CD4-positive, alpha-beta T cell treated with Interleukin-6 for 4 hours (primary cell): Measurements from ENCODE around the gene PGLYRP4.
"Not testable (repeated sequence)": the region's sequence is repeated elsewhere in the genome, so short reads cannot be mapped to it uniquely, and the experiment has no call there.

Experiments used
- DNase-seq: peaks from one replicate; pipeline ENCODE4 v3.0.0-alpha.2; 2020; ENCODE audit warnings: mixed read lengths

Gene PGLYRP4

DNA sequence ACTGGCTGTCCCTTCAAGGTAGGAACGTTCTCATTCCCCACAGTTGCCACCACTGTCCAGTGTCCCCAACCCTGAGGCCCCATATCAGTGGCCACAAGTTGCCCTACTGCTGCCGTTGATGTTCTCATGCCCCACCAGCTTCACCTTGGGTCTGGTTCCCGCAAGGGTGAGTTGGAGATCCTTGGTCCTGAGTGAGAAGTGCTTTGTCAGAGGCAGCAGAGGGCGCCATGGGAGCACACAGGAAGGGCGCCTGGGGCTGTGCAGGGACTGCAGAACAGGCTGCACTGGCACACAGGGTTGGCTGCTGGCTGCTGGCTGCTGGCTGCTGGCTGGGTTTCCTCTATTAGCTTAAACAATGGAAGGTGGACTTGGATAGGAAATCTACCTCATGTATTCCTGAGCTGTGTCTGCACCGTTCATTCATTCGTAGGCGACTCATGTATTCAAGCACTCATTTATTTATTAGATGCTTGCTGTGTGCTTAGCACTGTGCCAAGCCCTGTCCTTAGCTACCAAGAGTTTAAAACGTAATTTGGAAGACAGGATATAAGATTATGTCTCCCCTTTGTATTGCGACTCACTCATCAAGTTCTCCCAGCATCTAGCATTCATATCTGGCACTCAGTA lies 6.9 kb upstream of the PGLYRP4 start:
- peak; percentile 43 for DNase-seq

DNA sequence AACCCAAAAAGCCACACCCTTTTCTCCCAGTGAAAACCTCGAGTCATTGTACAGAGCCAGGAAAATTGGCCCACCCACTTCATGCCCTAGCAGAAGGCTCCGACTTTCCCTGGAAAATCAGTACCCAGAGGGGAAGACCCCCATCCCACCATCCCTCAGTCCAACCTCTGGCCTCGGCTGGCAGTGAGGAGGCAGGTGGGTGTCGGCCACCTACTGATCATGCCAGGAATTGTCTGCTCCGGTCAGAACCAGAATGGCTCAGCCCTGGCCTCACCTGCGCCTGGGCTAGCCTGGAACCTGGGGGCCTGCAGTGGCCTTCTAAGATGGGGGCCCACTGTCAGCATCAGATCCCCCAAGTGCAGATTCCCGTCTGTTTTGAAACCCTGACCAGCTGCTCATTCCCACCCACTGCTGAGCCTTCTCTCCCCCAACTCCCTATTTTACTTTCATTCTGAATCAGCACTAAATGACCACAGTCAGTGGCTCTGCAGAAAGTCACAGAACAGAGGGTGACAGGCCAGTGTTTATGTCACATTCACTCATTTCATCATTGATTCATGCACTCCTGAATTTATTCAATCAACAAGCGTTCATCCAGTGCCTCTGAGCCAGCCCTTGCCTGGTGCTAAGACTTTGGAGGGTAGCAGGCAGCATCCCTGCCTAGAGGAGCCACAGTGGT lies 6.0 kb upstream of the PGLYRP4 start:
- no peak for DNase-seq

DNA sequence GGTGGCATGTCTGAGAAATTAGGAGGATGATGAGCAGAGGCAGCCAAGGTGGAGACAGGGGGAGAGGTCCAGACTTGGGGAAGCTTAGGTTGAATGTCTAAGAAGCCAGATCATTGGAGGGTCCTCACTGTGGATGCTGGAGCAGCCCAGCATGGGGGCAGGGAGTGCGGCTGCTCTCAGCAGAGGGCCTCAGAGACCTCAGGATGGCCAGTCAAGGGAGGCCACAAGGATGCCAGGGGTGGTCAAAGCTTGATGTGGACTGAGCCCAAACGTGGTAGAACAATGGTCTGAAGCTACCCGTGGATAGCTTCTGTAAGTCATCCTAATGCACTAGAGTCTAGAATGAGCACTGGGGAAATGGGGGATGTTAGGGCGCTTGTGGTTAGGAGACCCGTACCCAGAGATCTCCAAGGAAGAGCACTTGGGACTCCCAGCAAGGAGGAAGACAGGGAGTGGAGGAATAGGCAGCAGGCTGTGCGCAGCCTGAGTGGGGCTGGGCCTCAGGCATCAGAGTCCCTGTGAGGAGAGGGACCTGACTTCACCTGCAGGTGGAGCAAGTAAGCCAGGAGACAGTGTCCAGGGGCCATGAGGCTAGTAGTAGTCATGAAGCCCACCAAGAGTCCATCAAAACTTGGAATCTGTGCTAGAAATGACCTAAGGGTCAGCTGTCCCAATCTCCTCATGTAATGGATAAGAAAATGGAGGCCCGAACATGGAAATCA lies 4.7 kb upstream of the PGLYRP4 start:
- DNase-seq, result no peak

DNA sequence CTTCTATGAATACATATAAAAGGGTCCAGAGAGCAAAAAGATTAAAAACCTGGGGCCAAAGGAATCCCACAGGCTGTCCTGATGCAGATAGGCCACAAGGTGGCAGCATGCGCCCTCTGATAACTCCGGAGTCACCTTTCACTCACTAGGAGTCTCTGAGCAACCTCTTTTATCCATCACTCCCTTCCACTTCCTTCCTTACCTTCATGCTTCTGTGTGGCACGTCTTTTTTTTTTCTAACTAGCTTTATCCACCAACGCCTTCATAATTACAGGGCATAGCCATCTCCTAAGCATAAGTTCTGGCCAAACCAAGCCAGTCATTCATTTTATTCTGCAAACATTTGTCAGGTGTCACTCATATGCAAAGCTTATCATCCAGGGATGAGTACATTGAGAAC lies 3.9 kb upstream of the PGLYRP4 start:
- DNase-seq, result peak; percentile 69

DNA sequence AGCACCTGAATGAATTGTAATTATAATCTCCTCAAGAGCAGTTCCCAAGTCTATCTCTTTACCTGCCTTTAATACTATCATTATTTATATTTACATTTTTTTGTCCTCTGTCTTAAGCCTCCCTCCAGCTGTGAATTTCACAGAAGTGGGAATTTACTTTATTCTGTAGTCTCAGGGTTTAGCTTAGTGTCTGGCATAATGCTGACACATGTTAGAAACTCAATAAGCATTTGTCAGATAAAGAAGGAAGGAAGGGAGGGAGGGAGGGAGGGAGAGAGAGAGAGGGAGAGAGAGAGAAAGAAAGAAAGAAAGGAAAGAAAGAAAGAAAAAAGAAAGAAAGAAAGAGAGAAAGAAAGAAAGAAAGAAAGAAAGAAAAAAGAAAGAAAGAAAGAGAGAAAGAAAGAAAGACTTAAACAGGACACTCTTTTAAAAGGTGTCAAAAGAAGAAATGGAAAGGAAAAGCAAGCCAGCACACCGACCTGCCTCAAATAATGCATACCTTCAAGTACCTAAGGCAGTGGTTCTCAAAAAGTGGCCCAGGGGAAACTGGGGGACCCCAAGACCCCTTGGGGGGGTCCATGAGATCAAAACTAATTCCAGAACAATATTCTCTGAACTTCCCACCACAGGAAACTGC lies 1.8 kb upstream of the PGLYRP4 start:
- no peak for DNase-seq

DNA sequence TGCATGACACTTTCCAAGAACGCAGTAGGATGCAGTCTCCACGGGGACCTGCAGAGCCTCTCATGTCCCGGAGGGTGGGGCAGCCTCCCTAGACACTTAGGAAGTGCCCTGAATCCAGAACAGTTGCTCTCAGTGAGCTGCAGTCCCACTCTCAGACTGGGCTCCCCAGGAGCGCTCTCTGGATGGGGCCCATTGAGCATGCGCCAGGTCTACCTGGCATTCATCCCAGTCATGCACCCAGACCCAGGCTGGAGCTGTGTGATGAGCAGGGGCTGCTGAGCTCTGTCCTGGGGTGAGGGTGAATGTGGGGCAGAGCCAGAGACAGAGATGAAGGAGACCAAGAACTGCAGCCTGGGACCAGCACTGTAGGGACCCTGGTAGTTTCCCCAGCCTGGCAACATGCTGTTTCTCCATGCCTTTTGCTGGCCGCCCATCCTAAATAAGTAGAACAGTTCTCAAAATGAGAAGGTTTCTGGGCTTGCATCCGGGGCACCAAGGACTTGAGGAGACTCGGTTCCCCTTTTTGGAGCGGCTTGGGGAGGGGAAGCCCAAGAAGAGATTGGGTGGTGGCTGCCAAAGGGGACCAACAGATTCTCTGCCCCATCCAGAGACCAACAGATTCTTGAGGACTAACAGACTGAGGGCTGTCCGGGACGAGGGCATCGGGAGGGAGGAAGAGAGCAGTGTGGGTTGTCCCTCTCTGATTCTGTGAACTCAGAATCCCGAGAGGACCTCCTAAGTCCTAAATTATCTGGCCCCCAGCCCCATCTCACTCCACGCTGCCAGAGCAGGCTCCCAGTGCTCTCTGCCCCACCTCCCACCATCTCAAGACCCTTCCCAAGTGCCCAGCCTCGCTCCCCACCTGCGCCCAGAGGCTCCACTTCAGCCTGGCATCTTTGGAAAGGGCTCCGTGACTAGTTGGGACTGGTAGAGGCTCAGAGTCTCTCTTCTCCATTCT lies 1.0 kb upstream of the PGLYRP4 start:
- DNase-seq, result no peak

DNA sequence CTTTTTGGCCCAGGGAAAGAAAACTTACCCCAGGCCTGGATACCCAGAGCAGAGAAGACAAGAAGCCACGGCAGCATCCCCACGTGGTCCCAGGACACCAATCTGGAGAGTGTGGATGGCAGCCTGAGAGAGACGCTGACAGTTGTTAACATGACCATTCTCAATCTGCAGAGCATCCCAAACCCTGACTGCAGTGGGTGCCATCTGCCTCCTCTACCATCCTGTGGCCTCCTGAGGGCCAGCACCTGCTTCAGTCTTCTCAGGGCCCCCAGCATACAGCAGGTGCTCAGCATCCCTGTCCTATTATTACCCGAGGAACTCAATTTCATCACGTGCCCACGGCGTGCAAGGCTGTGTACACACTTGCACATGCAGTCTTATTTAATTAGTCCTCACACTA lies 785 bp downstream of the PGLYRP4 start:
- DNase-seq, result no peak

DNA sequence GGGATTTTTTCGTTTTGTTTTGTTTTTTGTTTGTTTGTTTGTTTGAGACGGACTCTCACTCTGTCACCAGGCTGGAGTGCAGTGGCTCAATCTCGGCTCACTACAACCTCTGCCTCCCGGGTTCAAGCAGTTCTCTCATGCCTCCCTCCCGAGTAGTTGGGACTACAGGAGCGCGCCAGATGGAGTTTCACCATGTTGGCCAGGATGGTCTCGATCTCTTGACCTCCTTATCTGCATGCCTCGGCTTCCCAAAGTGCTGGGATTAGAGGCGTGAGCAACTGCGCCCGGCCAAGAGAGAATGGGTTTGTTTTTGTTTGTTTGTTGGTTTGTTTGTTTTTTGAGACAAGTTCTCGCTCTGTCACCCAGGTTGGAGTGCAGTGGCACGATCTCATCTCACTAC lies 1.6 kb downstream of the PGLYRP4 start:
- not testable (repeated sequence) for DNase-seq

DNA sequence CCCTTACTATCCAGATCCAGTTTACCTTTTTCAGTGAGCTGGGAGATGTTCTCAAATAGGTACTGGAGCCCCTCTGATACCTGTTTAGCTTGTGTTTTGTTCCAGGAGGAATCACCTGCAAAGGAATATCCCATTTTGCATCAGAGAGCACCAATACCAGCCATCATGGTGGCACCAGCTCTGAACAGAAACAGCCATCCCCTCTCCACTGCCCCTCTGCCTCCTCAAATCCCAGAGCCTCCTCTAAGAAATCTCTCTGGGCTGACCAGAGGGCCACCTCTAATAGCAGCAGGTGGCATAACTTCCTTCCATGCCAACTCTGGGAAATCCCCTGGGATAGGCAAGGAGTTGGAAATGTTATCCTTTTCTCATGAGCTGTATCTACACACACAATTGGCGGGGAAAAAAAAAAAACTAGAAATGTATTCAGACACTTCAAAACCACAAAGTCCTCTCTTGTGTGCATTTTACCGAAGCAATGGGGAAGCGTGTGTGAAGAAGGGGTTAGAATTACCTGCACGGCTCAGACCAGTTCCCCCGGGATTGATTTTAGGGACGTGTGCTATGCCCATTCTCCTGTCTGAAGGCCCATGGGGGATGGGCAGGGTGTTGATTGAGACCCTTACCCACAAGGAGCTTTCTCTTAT lies 2.4 kb downstream of the PGLYRP4 start:
- no peak for DNase-seq

DNA sequence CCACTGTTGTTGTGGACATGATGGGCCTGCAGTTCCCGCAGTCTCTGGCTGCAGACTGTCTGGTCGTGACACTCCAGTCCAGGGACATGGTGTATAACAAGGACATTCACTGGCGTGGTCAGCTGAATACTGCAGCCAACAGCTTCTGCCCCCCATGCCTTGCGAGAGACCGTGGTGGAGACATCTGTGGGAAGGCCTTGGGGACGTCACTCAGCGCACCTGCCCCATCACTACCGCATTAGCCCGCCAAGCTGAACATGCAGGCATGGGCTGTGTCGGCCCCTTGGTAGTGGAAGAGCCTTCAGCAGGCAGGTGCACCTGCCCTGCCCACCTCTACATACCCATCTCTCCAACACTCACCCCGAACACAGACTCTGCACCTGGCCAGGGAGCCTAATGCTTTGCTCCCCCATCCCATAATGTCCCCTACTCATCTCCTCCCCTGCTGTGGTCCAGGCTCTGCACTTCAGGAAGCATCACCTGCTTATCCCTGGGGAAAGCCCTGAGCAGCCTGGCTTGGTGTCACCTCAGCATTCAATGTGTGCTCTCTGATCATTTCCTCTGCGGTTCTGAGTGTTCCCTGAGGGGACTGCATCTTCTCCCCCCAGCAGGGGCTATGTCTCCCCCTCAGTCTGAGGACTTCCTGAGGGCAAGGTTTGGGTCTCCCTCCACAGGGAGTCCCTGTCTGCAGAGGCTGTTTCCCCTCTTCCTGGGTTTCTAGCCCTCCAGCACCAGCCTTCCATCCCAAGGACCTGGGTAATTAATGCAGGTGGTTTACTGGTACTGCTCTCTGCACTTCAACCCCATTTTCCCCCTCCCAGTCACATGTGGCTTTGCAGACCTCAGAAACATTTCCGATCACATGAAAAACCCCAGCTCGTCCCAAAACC lies 3.2 kb downstream of the PGLYRP4 start:
- DNase-seq, result no peak

DNA sequence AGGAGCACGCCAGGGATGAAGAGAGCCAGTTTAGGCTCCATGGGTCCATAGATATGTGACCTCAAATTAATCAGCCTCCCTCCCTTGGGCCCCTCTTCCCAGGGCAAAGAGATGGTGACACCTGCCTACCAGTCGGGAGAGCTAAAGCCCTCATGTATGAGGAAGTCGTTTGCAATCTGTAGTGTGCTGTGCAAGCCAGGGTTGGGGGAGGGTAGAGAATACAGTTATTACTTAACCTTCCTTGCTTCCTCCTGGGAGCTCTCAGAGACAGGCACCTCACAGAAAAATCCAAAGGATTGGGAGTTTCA lies 4.0 kb downstream of the PGLYRP4 start:
- no peak for DNase-seq

DNA sequence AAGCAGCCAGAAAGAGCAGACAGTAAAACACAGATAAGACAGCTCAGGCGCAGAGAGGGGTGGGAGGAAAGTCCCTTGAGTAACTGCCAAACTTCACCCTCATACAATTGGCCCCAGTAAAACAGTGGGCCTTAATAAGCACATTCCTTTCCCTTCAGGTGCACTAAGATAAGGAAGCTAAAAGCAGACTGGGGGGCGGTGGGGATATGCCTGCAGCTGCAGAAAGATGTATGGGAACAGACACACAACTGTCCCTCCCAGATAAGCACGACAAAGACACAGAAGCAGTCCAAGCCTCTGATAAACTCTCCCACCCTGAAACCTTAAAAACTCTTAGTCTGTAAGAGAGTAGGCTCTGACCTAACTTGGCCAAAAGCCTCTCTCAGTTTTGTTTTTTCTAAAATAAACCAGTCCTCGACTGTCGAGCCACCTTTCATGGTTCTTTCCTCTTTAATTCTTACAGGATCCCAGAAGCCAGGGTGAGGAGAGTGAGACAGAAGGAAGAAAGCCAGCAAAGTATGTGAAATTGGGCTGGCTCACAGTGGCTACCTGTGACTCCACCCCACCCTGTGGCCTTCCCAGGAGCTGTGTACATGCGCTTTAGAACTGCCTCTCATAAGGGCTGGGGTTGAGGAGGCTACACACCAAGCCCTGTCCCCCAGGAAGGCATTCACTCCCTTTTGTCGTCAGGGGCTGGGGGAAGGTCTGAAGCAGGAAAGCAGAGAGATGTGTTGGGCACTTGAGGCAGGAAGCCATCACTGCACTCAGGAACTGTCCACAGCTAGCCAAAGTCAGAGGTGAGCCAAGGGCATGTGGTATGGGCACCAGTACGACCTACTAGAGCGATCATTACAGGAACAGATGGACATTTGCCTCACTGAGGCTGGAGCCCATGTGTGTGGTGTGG lies 4.6 kb downstream of the PGLYRP4 start:
- no peak for DNase-seq

DNA sequence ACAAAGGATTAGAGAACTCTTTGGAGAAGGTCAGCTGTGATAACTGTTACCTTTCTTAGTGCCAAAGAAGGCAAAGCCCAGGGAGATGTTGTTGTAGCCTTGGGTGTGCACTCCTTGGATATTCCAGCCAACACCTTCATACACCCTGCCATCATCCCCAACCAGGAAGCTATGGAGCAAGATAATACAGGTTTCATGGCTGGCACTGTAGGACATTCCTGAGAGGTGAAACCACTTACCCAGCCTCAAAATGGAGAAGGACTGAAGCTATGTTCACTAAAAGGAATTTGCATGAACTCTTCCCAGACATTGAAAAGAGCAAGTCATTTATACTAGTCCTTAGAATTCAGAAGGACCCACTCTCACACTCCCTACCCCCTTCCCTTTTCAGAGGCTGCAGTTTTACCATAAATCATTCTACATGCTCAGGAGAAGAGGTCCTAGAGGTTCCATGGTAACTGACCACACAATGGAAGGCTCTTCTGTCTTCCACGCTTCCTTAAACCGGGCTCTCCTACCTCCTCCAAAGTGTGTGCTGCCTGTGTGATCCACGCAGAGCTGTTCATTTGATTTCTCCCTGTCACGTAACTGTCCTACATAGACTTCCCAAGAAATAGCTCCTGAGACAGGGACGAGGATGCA lies 5.5 kb downstream of the PGLYRP4 start:
- no peak for DNase-seq

DNA sequence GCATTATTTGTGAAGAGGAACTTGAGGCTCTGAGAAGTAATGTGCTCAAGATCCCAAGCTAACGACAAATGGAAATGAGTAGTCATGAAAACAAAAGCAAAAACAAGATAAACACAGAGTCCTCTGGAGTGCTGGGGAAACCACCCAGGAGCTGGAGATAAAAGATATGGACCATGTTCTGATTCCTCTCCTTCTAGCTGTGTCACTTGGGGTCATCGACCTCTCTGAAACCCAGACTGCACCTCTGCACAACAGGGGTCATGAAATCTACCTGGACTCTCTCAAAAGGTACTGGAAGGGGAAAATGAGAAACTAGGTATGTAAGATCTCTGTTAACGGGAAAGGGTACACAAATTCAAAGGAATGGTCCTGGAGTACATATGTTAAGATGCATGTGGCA lies 6.5 kb downstream of the PGLYRP4 start:
- no peak for DNase-seq

DNA sequence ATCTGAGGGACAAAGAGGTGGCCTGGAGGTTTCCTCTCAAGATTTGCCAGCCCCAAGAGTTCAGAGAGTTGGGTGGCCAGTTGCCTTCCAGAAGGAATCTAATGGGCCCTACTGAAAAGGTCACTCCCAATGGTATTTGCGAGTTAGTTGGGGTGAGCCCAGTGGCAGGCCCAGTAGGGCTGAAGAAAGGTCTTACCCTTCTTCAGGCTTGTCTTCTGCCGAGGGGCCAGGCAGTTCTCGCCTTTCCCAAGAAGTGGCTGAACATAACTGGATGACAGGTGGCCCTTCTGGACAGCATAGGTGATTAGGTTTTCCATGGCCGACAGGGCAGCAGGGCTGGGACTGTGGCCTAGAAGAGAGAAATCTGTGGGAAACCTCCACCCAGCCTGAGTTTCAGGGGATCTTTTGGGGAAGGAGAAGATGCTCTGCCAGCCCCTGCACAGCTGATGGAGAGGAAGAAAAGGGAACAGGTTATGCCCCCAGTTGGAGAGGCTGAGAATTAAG lies 7.2 kb downstream of the PGLYRP4 start:
- DNase-seq, result no peak

DNA sequence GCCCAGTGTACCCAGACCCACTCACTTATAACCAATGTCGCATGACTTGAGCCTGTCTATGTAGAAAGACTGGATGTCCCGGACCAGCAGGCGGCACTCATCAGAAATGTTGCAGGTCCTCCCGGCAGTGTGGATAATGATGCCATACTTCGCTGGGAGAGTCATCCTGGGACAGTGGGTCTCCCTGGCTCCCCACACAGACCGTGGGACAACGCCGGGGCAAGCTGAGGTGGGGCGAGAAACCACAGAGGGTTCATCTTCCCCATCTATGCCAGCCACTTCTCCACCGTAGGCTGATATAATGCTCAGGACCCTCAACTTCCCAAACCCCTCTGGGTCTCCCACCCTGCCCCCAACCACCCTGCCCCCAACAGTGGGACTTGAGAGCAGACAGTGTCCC lies 8.3 kb downstream of the PGLYRP4 start:
- no peak for DNase-seq

DNA sequence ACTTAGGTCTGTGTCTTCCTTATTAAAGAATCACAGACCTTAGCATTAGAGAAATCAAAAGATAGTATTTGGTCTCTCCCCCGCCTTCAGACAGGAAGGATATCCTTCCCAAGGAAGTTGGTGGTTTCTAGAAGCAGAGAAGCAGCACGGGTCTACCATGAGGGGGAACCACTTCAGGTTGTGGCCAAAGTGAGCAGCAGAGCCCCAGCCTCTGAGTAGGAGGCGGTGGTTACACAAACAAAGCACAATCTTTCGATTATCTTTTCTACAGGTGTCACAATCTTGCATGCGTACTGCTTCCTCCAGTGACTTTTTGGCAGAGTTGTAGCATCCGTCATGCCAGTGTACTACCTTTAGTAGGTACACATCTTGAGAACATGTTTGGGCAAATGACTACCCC lies 8.8 kb downstream of the PGLYRP4 start:
- DNase-seq, result peak; percentile 13

DNA sequence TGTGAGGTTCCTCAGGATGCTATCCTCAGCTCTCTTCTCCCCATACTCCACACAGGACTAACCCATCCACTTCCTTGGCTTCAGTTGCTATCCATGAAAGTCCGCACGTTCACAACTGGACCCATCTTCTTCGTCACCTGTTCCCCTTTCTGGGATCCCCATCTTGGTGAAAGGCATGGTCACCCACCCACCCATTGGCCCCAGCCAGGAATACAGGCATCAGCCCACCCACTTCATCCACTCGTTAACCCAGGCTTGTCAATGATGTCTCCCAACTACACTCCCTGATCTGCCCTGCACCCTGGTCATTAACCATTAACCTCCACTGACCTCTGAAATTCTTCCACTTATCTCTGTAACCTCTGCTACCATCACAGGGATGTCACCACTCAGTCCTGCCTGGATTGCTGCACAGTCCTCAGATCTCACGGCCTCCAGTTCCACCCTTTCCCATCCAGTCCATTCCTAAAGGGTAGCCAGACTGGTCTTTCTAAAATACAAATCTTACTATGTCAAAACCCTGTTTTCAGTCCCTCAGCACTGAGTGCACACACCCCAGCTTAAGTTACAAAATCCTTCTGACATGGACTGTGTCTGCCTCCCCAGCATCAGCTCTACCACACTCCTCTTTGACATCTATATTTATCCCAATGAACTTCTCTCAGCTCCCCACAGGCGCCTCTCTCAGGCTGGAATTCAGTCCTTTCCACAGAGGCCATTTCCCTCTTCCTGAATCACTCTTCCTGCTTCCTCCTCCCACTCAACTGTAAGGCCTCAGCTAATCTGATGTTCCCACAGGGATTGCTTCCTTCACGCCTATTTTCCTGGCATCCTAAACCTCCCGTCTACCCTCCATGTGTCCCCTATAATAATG lies 10.4 kb downstream of the PGLYRP4 start:
- DNase-seq, result no peak
